ENCODE results near the gene SNX15.

SNX15 gene

DNA sequence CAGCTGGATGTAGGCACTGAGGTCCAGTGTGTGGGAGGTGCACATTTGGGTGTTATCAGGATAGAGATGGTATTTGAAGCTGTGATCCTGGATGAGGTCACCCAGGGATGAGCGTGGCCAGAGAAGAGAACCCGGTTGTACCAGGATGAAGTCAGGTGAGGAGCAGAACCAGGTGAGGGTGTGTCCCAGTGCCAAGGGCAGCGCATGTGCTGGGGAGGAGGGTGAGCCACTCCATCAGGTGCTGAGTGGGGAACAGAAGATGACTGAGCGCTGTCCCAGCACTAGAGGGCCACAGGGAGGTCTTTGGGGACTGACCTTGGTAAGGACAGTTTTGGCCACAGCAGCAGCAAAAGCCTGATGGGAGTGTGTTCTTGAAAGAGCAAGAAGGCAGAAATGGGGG is 10.5 kb upstream of the SNX15 start:
- no peak overlapping the region for H2AFZ ChIP-seq (ENCODE audit: low read length)
- H3F3A ChIP-seq (ENCODE audit: low read depth), result peaks cover 6% of the 10 kb centered on the region
- H3K36me3 ChIP-seq (ENCODE audit: insufficient read depth, low read length), result peaks cover 3% of the 10 kb centered on the region; the same call in 1 of the 2 replicates
- no peak for TF ChIP-seq EZH2phosphoT487 (IDR thresholded peaks at IDR 0.05; ENCODE audit: borderline replicate concordance)
- TF ChIP-seq, protein P1, sequence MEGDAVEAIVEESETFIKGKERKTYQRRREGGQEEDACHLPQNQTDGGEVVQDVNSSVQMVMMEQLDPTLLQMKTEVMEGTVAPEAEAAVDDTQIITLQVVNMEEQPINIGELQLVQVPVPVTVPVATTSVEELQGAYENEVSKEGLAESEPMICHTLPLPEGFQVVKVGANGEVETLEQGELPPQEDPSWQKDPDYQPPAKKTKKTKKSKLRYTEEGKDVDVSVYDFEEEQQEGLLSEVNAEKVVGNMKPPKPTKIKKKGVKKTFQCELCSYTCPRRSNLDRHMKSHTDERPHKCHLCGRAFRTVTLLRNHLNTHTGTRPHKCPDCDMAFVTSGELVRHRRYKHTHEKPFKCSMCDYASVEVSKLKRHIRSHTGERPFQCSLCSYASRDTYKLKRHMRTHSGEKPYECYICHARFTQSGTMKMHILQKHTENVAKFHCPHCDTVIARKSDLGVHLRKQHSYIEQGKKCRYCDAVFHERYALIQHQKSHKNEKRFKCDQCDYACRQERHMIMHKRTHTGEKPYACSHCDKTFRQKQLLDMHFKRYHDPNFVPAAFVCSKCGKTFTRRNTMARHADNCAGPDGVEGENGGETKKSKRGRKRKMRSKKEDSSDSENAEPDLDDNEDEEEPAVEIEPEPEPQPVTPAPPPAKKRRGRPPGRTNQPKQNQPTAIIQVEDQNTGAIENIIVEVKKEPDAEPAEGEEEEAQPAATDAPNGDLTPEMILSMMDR (conservative IDR thresholded peaks at IDR 0.05; ENCODE audit: low read length), result peak; percentile 28; the same call in 1 of the 2 replicates
- H3K9me2 ChIP-seq (replicated peaks; ENCODE audit: low read depth, low read length), result no peaks in the 10 kb centered on the region
- H3K4me2 ChIP-seq (ENCODE audit: low read depth, low read length, poor library complexity, severe bottlenecking), result peak overlapping the region; percentile 85
- no peak overlapping the region for H3K4me3 ChIP-seq (ENCODE audit: low read length, poor library complexity, severe bottlenecking)
- peaks cover 8% of the 10 kb centered on the region for H4K20me1 ChIP-seq (ENCODE audit: insufficient read depth, low read length, poor library complexity, severe bottlenecking)
- peaks cover 32% of the 10 kb centered on the region for H3K79me2 ChIP-seq (ENCODE audit: insufficient read depth, low read length)
- H3K27me3 ChIP-seq (ENCODE audit: insufficient read depth, low read length, poor library complexity, severe bottlenecking), result no peaks in the 10 kb centered on the region
- no peaks in the 10 kb centered on the region for H3K9me3 ChIP-seq (ENCODE audit: insufficient read depth, low read depth, low read length)
- H3K9ac ChIP-seq (ENCODE audit: low read depth, low read length, poor library complexity, severe bottlenecking), result peak overlapping the region; percentile 30
- peaks cover 23% of the 10 kb centered on the region for H3K4me1 ChIP-seq (ENCODE audit: insufficient read depth, low read length, poor library complexity, severe bottlenecking)

DNA sequence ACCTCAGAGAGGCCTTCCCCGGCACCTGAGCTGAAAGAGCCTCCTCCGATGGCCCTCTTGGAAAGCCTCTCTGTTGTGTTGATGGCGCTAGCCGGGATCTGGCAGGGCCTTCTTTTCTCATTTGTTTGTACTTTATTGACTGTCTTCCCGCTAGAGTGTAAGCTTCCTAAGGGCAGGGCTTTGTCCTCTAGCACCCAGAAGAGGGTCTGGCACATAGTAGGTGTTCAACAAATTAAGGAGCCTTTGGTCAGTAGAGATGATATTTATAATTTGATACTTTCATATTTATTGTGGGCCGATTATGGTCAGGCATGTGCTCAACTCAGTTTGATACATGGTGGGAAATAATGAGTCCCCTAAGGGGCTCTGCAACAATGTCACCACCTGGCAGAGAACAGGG is 9.3 kb upstream of the SNX15 start:
- no peak overlapping the region for H3K9ac ChIP-seq (ENCODE audit: low read depth, low read length, poor library complexity, severe bottlenecking)
- H3K4me1 ChIP-seq (ENCODE audit: insufficient read depth, low read length, poor library complexity, severe bottlenecking), result peaks cover 21% of the 10 kb centered on the region
- TF ChIP-seq EZH2phosphoT487 (IDR thresholded peaks at IDR 0.05; ENCODE audit: borderline replicate concordance), result no peak
- TF ChIP-seq, protein P1 (conservative IDR thresholded peaks at IDR 0.05; ENCODE audit: low read length), result no peak

DNA sequence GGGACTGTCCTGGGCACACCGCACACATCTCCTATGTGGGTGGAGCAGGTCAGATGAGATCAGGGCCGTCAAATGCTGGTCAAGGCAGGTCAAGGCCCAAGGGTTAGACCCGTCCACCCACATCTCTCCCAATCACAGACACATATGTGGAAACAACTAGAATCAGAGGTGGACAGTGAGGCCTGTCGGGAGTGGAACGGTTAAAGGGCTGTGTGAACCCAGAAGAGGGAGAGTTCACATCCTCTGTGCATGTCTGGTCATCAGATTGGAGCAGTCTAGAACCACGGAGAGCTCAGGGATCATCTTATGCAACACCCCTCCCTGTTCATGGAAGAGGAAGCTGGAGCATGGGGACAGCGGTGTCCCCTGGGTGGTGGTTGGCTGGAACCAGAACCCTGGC is 7.4 kb upstream of the SNX15 start:
- Histone ChIP-seq H3K4me3 (ENCODE audit: low read length, poor library complexity, severe bottlenecking) (no peak overlapping the region), H3K9me3 (ENCODE audit: insufficient read depth, low read depth, low read length) (no peaks in the 10 kb centered on the region), H3K9ac (ENCODE audit: low read depth, low read length, poor library complexity, severe bottlenecking) (no peak overlapping the region), H3F3A (ENCODE audit: low read depth) (no peaks in the 10 kb centered on the region), H3K9me2 (replicated peaks; ENCODE audit: low read depth, low read length) (no peaks in the 10 kb centered on the region), H3K36me3 (ENCODE audit: insufficient read depth, low read length) (peaks cover 3% of the 10 kb centered on the region; the same call in 1 of the 2 replicates), H3K4me2 (ENCODE audit: low read depth, low read length, poor library complexity, severe bottlenecking) (no peak overlapping the region), H3K4me1 (ENCODE audit: insufficient read depth, low read length, poor library complexity, severe bottlenecking) (peaks cover 17% of the 10 kb centered on the region), H2AFZ (ENCODE audit: low read length) (no peak overlapping the region), H3K27me3 (ENCODE audit: insufficient read depth, low read length, poor library complexity, severe bottlenecking) (no peaks in the 10 kb centered on the region), H4K20me1 (ENCODE audit: insufficient read depth, low read length, poor library complexity, severe bottlenecking) (peaks cover 6% of the 10 kb centered on the region), H3K79me2 (ENCODE audit: insufficient read depth, low read length) (peaks cover 29% of the 10 kb centered on the region)
- no peak for TF ChIP-seq EZH2phosphoT487 (IDR thresholded peaks at IDR 0.05; ENCODE audit: borderline replicate concordance)
- TF ChIP-seq, protein P1 (conservative IDR thresholded peaks at IDR 0.05; ENCODE audit: low read length), result no peak

More for the DNA sequence above, 9.3 kb upstream of the SNX15 start:
- Histone ChIP-seq H3F3A (ENCODE audit: low read depth) (peaks cover 6% of the 10 kb centered on the region), H3K4me3 (ENCODE audit: low read length, poor library complexity, severe bottlenecking) (no peak overlapping the region), H3K79me2 (ENCODE audit: insufficient read depth, low read length) (peaks cover 32% of the 10 kb centered on the region), H3K36me3 (ENCODE audit: insufficient read depth, low read length) (peaks cover 3% of the 10 kb centered on the region; the same call in 1 of the 2 replicates), H3K9me2 (replicated peaks; ENCODE audit: low read depth, low read length) (no peaks in the 10 kb centered on the region), H3K9me3 (ENCODE audit: insufficient read depth, low read depth, low read length) (no peaks in the 10 kb centered on the region), H3K27me3 (ENCODE audit: insufficient read depth, low read length, poor library complexity, severe bottlenecking) (no peaks in the 10 kb centered on the region), H2AFZ (ENCODE audit: low read length) (no peak overlapping the region), H3K4me2 (ENCODE audit: low read depth, low read length, poor library complexity, severe bottlenecking) (no peak overlapping the region), H4K20me1 (ENCODE audit: insufficient read depth, low read length, poor library complexity, severe bottlenecking) (peaks cover 8% of the 10 kb centered on the region)

Data from Loucy (cell line).